ENCODE measurements around the gene DOLPP1. TPM values are rescaled to one million over a fixed set of nuclear protein-coding genes. Genes with fewer than 3 reads are reported as not detected.

Gene DOLPP1
- total and polyA plus RNA-seq, 2 of the 13 experiments (the other 11 are each of a cell fraction or from before 2014, with no cell fraction given), result 21.0 to 34.1 TPM

DNA sequence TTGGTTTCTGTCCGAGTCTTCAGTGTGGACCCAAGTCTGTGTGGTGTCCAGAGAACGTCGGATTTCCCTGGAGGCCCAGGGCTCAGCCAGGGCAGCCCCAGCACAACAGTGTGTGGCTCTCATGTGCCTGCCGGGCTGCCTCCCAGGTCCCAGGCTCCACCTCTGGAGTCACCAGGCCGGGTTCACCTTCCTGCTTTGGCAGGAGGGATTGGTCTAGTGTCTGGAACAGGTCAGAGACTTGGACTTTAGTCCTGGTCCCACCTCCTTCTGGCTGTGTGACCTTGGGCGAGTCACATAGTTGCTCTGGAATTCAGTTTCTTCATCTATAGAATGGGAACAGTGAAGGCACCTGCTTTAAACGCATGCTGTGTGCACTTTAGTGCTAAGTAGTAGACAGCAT lies 3.2 kb downstream of the DOLPP1 start (continued):
- TF ChIP-seq, protein P1, sequence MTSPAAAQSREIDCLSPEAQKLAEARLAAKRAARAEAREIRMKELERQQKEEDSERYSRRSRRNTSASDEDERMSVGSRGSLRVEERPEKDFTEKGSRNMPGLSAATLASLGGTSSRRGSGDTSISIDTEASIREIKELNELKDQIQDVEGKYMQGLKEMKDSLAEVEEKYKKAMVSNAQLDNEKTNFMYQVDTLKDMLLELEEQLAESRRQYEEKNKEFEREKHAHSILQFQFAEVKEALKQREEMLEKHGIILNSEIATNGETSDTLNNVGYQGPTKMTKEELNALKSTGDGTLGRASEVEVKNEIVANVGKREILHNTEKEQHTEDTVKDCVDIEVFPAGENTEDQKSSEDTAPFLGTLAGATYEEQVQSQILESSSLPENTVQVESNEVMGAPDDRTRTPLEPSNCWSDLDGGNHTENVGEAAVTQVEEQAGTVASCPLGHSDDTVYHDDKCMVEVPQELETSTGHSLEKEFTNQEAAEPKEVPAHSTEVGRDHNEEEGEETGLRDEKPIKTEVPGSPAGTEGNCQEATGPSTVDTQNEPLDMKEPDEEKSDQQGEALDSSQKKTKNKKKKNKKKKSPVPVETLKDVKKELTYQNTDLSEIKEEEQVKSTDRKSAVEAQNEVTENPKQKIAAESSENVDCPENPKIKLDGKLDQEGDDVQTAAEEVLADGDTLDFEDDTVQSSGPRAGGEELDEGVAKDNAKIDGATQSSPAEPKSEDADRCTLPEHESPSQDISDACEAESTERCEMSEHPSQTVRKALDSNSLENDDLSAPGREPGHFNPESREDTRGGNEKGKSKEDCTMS (CRISPR knock-in tag; conservative IDR thresholded peaks at IDR 0.05), result no peak
- TF ChIP-seq ZNF891 (CRISPR knock-in tag; IDR thresholded peaks at IDR 0.05), result no peak
- no peak for TF ChIP-seq AKAP8 (CRISPR knock-in tag; IDR thresholded peaks at IDR 0.05)
- TF ChIP-seq, protein P2, sequence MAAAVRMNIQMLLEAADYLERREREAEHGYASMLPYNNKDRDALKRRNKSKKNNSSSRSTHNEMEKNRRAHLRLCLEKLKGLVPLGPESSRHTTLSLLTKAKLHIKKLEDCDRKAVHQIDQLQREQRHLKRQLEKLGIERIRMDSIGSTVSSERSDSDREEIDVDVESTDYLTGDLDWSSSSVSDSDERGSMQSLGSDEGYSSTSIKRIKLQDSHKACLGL (CRISPR knock-in tag; IDR thresholded peaks at IDR 0.05), result no peak
- TF ChIP-seq ARID2 (CRISPR knock-in tag; IDR thresholded peaks at IDR 0.05; ENCODE audit: borderline replicate concordance), result no peak
- TF ChIP-seq HNRNPK (IDR thresholded peaks at IDR 0.05; ENCODE audit: low read depth, low read length, poor library complexity, severe bottlenecking), result no peak
- peak; percentile 60; the same call in 1 of the 2 replicates for TF ChIP-seq HNF4A (CRISPR knock-in tag; IDR thresholded peaks at IDR 0.05)
- TF ChIP-seq SIX4 (CRISPR knock-in tag; IDR thresholded peaks at IDR 0.05), result no peak
- no peak for TF ChIP-seq SP140L (CRISPR knock-in tag; IDR thresholded peaks at IDR 0.05; ENCODE audit: borderline replicate concordance)
- no peak for TF ChIP-seq SALL1 (CRISPR knock-in tag; IDR thresholded peaks at IDR 0.05)
- TF ChIP-seq ZMYM3 (CRISPR knock-in tag; IDR thresholded peaks at IDR 0.05), result peak; percentile 60; the same call in 1 of the 2 replicates
- TF ChIP-seq SSRP1 (CRISPR knock-in tag; IDR thresholded peaks at IDR 0.05), result no peak
- TF ChIP-seq HDAC1 (CRISPR knock-in tag; IDR thresholded peaks at IDR 0.05), result 0 out of 2 replicates have a peak, but pooled peaks have one; percentile 15
- no peak for TF ChIP-seq ZBTB42 (CRISPR knock-in tag; IDR thresholded peaks at IDR 0.05)
- TF ChIP-seq SMC3 (IDR thresholded peaks at IDR 0.05; ENCODE audit: low read length), result no peak
- TF ChIP-seq ZMYM2 (CRISPR knock-in tag; IDR thresholded peaks at IDR 0.05), result 0 out of 2 replicates have a peak, but pooled peaks have one; percentile 18
- TF ChIP-seq, protein P3, sequence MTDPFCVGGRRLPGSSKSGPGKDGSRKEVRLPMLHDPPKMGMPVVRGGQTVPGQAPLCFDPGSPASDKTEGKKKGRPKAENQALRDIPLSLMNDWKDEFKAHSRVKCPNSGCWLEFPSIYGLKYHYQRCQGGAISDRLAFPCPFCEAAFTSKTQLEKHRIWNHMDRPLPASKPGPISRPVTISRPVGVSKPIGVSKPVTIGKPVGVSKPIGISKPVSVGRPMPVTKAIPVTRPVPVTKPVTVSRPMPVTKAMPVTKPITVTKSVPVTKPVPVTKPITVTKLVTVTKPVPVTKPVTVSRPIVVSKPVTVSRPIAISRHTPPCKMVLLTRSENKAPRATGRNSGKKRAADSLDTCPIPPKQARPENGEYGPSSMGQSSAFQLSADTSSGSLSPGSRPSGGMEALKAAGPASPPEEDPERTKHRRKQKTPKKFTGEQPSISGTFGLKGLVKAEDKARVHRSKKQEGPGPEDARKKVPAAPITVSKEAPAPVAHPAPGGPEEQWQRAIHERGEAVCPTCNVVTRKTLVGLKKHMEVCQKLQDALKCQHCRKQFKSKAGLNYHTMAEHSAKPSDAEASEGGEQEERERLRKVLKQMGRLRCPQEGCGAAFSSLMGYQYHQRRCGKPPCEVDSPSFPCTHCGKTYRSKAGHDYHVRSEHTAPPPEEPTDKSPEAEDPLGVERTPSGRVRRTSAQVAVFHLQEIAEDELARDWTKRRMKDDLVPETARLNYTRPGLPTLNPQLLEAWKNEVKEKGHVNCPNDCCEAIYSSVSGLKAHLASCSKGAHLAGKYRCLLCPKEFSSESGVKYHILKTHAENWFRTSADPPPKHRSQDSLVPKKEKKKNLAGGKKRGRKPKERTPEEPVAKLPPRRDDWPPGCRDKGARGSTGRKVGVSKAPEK (CRISPR knock-in tag; IDR thresholded peaks at IDR 0.05; ENCODE audit: borderline replicate concordance), result no peak
- no peak for TF ChIP-seq ZFP1 (CRISPR knock-in tag; IDR thresholded peaks at IDR 0.05)
- TF ChIP-seq RARA (CRISPR knock-in tag; IDR thresholded peaks at IDR 0.05), result no peak
- no peak for TF ChIP-seq ZFY (CRISPR knock-in tag; IDR thresholded peaks at IDR 0.05)
- no peak for TF ChIP-seq TCF7L2 (IDR thresholded peaks at IDR 0.05; ENCODE audit: low read depth, low read length)
- TF ChIP-seq ZBTB21 (CRISPR knock-in tag; IDR thresholded peaks at IDR 0.05), result no peak

Measured in HepG2 (cell line).